ENCODE results near the gene C2orf76. TPM values are rescaled to one million over a fixed set of nuclear protein-coding genes. Genes with fewer than 3 reads are reported as not detected.
"Not testable (repeated sequence)": the region's sequence is repeated elsewhere in the genome, so short reads cannot be mapped to it uniquely, and the experiment has no call there.

Gene C2orf76
- total RNA-seq, 1 donor from 2014 or later: 10.0 TPM

- intact Hi-C loops (cut with micrococcal nuclease): no loop called here
Measured at GRCh38 chr2:119377993-119378345, 11.3 kb upstream of the C2orf76 start.

GRCh38 chr2:119377294-119377992 lies 10.8 kb upstream of the C2orf76 start:
- intact Hi-C loops (cut with micrococcal nuclease): no loop called here

GRCh38 chr2:119376810-119377209 lies 10.2 kb upstream of the C2orf76 start:
- intact Hi-C loops (cut with micrococcal nuclease): no loop called here

- intact Hi-C loops (cut with micrococcal nuclease): not testable (repeated sequence)
Measured at GRCh38 chr2:119376406-119376805, 9.8 kb upstream of the C2orf76 start.

- intact Hi-C loops (cut with micrococcal nuclease): not testable (repeated sequence)
Measured at GRCh38 chr2:119373907-119374745, 7.5 kb upstream of the C2orf76 start.

- intact Hi-C loops (cut with micrococcal nuclease): no loop called here
Measured at GRCh38 chr2:119372778-119373568, 6.3 kb upstream of the C2orf76 start.

GRCh38 chr2:119371111-119371510 lies 4.5 kb upstream of the C2orf76 start:
- intact Hi-C loops (cut with micrococcal nuclease): no loop called here

GRCh38 chr2:119369845-119370244 lies 3.2 kb upstream of the C2orf76 start:
- intact Hi-C loops (cut with micrococcal nuclease): loop anchor here (5.0 kb wide), 2 partner anchors 1183 to 1358 kb away; partner anchors contain the start of gene CCDC93

- intact Hi-C loops (cut with micrococcal nuclease): loop anchor here (2.0 to 5.0 kb wide), 6 partner anchors 809 to 1355 kb away; partner anchors contain the start of genes CCDC93, INSIG2 and RALB
Measured at GRCh38 chr2:119367472-119368099, 952 bp upstream of the C2orf76 start.

- intact Hi-C loops (cut with micrococcal nuclease): loop anchor here (1.0 to 5.0 kb wide), 12 partner anchors 313 to 1552 kb away; partner anchors contain the start of genes CCDC93, DDX18, EPB41L5 and INSIG2
Measured at GRCh38 chr2:119366161-119366648, 429 bp downstream of the C2orf76 start.

- intact Hi-C loops (cut with micrococcal nuclease): loop anchor here (5.0 kb wide), 2 partner anchors 1178 to 1353 kb away; partner anchors contain the start of gene CCDC93
Measured at GRCh38 chr2:119365436-119365835, 1.2 kb downstream of the C2orf76 start.

GRCh38 chr2:119364798-119365197 lies 1.8 kb downstream of the C2orf76 start:
- intact Hi-C loops (cut with micrococcal nuclease): loop anchor here (5.0 kb wide), 2 partner anchors 1177 to 1352 kb away; partner anchors contain the start of gene CCDC93

- intact Hi-C loops (cut with micrococcal nuclease): no loop called here
Measured at GRCh38 chr2:119360423-119360966, 6.1 kb downstream of the C2orf76 start.

GRCh38 chr2:119359774-119360173 lies 6.9 kb downstream of the C2orf76 start:
- intact Hi-C loops (cut with micrococcal nuclease): loop anchor here (2.0 kb wide), 1 partner anchor 21 kb away; no protein-coding TSS in a partner anchor

- intact Hi-C loops (cut with micrococcal nuclease): no loop called here
Measured at GRCh38 chr2:119354860-119355259, 11.8 kb downstream of the C2orf76 start.

GRCh38 chr2:119352357-119352756 lies 14.3 kb downstream of the C2orf76 start:
- intact Hi-C loops (cut with micrococcal nuclease): no loop called here

- intact Hi-C loops (cut with micrococcal nuclease): no loop called here
Measured at GRCh38 chr2:119350311-119350998, 16.2 kb downstream of the C2orf76 start.

GRCh38 chr2:119349289-119349688 lies 17.3 kb downstream of the C2orf76 start:
- intact Hi-C loops (cut with micrococcal nuclease): no loop called here

GRCh38 chr2:119341684-119342083 lies 24.9 kb downstream of the C2orf76 start:
- intact Hi-C loops (cut with micrococcal nuclease): no loop called here

- intact Hi-C loops (cut with micrococcal nuclease): no loop called here
Measured at GRCh38 chr2:119339562-119339923, 27.1 kb downstream of the C2orf76 start.
